Cortex of kidney (tissue), 1 donor: ENCODE measurements around the gene TMIGD1.

Experiments
- DNase-seq: peaks from one replicate; lab custom pipeline; 2025; lab: John Stamatoyannopoulos, UW

TMIGD1 gene

GRCh38 chr17:30290077-30290476 lies 43.8 kb downstream of the TMIGD1 start:
- no peak for DNase-seq

GRCh38 chr17:30279156-30279555 lies 54.7 kb downstream of the TMIGD1 start:
- no peak for DNase-seq

GRCh38 chr17:30278032-30278431 lies 55.8 kb downstream of the TMIGD1 start:
- no peak for DNase-seq

GRCh38 chr17:30275911-30276310 lies 57.9 kb downstream of the TMIGD1 start:
- DNase-seq: no peak

- DNase-seq: no peak
These were observed 59.0 kb downstream of the TMIGD1 start for GRCh38 chr17:30274887-30275286.

GRCh38 chr17:30273373-30273772 lies 60.5 kb downstream of the TMIGD1 start:
- no peak for DNase-seq

GRCh38 chr17:30271102-30271501 lies 62.8 kb downstream of the TMIGD1 start:
- no peak for DNase-seq

- DNase-seq: no peak
These were observed 66.2 kb downstream of the TMIGD1 start for GRCh38 chr17:30267625-30268024.
